NCI-H82 (cell line): ENCODE measurements around the gene EIF4G3.
A peak's percentile ranks its signal among the peaks of the same experiment; 100 is the strongest.
"Not testable (repeated sequence)": the region's sequence is repeated elsewhere in the genome, so short reads cannot be mapped to it uniquely, and the experiment has no call there.

Experiments used
- DNase-seq: peaks from one replicate; lab custom pipeline; 2025; lab: John Stamatoyannopoulos, UW

EIF4G3 gene

DNA sequence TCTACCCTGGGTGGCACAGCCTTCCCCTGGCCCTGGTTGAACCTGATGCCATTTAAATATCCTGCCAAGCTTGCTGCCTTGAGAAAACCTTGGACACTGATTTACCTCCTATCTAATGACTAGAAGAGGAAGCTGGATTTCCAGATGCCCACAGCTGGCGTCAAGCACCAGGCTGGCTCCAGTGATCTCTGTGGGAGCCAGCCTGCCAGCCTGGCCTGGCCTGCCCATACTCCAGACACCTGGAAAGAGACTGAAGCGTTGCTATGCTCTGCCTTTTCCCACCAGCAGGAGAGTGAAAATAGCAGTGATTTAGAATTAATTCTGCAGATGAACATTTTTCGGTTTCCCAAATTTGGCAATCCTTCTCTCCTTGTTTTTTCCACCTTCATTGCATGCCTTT lies 11.5 kb upstream of the EIF4G3 start:
- DNase-seq = no peak

DNA sequence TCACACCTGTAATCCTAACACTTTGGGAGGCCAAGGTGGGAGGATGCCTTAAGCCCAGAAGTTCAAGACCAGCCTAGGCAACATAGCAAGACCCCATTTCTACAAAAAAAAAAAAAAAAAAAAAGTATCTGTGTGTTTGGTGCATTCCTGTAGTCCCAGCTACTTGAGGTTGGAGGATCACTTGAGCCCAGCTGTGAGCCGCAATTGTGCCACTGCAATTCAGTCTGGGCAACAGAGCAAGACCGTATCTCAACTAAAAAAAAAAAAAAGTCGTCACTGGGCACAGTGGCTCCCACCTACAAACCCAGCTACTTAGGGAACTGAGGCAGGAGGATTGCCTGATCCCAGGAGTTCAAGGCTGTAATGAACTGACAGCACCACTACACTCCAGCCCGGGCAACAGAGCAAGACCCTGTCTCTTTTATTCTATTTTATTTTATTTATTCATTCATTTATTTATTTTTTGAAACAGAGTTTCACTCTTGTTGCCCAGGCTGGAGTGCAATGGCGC lies 8.6 kb upstream of the EIF4G3 start:
- DNase-seq = no peak

DNA sequence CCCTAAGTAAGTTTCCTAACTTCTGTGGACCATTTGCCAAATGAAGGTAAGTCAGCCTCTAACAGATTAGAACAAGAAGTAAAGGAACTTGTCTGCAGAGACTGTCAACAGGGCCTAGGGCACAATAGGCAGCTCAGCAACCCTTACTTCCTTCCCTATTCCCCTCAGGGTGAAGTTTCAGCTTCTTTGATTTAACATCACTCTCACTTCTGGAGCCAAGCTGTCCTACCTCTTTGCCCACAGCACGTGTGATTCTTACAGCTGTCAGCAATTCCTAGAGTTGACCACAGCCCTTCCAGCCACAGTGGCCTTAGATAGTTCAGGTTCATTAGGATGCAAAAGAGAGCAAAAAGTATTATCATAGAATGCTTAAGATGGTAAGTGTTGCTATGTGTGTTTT lies 7.6 kb upstream of the EIF4G3 start:
- no peak for DNase-seq

DNA sequence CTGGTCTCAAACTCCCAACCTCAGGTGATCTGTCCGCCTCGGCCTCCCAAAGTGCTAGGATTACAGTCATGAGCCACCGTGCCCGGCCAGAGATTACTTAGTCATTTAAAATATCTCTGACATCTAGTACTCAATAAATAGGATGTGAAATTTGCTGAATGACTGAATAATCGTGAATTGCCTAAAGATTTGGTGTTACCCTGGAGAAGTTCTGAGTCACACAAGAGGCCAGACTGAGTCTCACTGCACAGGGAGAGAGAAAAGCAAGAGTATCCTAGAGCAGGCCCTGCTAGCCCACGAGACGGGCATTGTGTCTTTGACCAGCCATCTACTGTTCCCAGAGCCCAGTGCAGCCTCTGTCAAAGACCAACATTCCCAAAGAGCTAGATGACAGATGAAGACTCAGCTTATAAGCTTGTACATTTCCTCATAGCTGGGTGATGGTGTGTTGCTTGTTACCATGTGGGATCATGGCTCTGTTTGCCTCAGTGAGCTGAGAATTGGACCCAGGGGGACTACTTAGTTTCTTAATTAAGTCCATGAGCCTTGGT lies 5.6 kb upstream of the EIF4G3 start:
- no peak for DNase-seq

DNA sequence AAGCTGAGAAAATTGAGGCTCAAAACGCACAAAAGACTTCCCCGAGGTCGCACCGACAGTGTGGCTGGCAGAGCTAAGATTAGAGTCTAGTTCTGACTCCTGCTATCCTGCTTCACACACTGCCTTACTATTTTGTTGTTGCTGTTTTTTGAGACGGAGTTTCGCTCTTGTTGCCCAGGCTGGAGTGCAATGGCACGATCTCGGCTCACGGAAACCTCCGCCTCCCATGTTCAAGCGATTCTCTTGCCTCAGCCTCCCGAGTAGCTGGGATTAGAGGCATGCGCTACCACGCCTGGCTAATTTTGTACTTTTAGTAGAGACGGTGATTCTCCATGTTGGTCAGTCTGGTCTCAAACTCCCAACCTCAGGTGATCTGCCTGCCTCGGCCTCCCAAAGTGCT lies 1.6 kb upstream of the EIF4G3 start:
- DNase-seq = not testable (repeated sequence)

DNA sequence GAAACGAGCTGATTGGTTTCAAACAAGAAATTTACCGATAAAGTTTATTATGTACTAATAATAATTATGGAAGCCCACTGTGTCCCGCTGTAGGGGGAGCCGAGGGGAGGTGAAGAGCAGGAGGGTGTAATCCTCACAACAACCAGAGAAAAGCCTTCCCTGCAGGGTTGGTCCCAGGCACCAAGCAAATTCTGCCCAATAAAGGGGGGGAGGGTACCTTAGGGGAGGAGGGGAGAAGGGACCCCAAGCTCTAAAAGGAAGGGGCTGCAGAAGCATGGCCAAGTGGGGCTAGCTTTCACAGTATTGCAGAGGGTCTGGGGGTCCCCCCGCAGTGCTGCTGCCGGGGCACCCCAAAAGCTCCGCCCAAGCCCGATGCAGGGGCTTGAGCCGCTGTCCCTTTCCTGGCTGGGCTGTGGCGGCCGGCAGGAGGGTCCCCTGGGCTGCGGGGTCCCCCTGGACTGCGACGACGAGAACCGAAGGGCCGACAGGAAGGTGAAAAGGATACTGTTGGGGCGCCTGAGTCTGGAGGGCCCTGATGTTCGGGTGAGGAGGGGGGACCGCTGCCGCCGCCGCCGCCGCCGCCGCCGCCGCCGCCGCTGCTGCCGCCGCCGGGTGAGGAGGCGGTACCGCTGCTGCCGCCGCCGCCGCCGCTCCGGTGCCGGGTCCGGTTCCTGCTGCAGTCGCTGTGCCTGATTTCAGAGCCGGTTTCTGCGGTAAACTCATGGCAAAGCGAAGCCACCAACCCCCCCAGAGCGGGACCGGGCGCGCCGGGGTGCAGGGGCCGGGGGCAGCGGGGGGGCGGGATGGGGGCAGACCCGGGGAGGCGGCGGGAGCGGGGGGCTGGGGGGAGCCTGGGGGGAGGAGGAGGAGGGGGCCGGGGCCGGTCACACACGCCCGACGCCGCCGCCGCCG lies 771 bp downstream of the EIF4G3 start:
- peak; percentile 82 for DNase-seq

DNA sequence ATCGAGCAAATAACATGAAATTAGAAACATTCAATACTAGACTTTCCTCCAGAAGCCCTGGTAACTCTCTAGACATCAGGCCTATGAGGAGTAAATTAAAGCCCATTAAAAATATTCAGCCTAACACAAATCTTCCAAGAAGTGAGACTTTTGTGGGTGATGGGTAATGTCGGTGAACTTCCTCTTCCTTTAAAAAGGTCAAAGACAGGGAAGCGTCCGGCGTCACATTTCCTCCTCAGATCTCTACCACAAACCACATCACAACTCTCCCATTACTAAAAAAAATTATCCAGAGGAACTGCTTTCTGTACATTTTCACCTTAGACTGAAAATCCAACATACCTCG lies 1.4 kb downstream of the EIF4G3 start:
- peak; percentile 52 for DNase-seq

DNA sequence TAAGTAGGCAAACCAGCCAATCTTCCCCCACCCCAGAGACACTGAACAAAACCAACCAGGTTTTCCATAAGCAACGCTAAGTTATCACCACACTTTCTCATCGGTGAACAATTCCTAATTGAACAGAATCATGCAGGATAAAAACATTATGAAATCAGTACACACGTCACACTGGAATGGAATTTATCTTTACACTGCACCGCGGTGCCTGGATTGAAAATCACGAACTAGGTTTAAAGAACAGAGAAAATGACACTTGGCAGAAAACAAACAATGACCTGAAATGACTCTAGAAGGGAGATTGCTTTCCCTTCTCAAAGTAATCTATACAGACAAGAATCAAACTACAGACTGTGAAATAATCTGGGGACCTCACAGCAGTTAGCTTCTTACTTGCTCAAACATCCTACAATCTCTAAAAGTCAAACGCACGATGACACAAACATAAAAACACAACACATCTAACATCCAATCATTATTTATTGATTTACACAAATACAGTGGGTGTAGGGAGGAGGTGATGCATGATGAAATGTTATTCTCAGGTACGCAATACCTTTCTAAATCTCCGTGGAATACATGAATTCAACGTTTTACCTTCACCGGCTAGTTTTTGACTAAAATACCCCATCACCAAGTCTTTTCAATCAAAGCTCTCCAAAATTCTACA lies 1.9 kb downstream of the EIF4G3 start:
- DNase-seq = peak; percentile 26

DNA sequence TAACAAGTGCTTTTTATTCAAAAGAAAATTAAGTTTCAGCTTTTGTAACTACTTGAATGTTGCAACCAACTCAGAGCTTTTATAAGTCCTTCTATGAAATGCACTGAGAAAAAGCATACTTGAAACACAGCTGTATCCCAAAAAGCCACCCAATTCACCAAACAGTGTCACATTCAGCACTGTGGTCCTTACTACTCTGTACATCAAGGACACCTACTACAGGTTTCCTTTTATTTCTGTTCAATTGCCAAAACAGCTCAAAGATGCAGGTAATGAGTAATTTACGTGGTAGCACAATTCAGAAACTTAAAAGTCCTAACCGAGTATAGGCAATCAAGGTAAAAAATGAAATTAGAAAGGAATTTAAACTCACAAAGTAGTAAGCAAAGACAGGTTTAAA lies 2.5 kb downstream of the EIF4G3 start:
- DNase-seq = no peak

DNA sequence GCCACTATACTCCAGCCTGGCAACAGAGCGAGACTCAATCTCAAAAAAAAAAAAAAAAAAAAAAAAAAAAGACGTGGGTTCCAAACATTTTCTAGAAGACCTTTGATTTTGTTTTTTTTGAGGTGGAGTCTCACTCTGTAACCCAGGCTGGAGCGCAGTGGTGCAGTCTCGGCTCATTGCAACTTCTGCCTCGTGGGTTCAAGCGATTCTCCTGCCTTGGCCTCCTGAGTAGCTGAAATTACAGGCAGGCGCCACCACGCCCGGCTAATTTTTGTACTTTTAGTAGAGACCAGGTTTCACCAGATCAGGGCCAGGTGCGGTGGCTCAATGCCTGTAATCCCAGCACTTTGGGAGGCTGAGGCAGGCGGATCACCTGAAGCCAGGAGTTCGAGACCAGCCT lies 3.6 kb downstream of the EIF4G3 start:
- DNase-seq = not testable (repeated sequence)

DNA sequence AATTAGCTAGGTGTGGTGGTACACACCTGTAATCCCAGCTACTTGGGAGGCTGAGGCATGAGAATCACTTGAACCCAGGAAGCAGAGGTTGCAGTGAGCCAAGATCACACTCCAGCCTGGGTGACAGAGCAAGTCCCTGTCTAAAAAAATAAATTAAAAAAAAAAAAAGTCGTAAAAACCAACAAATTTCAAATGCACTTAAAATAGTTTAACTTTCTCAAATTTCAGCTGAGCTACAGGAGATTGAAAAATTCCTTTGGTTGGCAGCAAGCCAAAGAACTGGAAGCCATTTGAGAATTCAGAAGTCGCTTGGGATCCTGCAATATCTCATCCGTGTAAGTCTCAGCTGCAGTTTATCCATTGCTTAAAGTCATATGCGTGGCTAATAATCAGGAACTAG lies 5.9 kb downstream of the EIF4G3 start:
- DNase-seq = not testable (repeated sequence)

DNA sequence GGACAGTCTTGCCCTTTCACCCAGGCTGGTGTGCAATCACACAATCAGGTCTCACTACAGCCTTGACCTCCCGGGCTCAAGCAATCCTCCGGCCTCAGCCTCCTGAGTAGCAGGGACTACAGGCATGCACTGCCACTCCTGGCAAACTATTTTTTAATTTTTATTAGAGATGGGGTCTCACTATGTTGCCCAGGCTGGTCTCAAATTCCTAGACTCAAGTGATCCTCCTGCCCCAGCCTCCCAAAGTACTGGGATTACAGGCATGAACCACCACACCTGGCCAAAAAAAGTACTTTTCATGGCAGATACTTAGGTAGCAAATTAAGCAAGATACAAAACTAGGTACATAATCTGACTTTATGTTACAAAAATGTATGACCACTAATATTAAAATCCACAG lies 8.3 kb downstream of the EIF4G3 start:
- DNase-seq = no peak

DNA sequence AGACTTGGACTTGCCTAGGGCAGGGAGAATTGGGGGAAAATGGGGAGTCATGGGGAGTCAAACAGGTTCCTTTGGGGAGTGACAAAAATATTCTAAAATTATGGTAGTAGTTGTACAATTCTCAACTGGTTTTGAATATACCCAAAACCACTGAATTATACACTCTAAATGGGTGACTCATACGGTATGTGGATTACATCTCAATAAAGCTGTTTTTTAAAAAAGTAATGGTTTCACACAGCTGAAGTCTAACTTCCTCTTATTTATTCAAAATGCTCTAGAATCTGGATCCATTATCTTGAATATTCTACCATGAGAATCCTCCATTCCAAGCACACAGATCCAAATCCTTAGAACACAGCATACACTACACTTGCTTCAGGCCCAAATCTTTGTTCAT lies 11.1 kb downstream of the EIF4G3 start:
- DNase-seq = no peak

DNA sequence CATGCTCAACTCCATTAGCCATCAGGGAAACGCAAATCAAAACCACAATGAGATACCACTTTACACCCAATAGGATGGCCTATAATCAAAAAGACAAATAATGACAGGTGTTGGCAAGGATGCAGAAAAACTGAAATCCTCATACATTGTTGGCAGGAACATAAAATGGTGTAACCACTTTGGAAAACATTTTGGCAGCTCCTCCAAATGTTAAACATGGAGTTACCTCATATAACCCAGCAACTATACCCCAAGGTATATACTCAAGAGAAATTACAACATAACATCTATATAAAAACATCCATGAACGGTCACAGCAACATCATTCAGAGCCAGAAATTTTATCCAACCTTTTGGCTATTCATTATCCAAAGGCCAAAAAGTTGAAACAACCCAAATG lies 11.6 kb downstream of the EIF4G3 start:
- DNase-seq = no peak

DNA sequence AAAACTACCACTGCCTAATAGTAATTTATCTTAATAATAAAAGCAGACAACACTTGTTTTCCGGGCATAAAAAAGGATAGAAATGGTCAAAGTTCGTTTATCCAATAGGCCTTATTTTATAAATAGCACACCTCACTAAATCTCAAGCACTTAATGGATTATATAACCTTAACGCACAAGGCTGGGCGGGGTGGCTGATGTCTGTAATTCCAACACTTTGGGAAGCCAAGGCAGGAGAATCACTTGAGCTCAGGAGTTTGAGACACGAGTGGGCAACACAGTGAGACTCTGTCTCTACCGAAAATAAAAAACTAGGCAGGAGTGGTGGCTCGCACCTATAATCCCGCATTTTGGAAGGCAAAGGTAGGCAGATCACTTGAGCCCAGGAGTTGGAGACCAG lies 12.4 kb downstream of the EIF4G3 start:
- peak; percentile 15 for DNase-seq

DNA sequence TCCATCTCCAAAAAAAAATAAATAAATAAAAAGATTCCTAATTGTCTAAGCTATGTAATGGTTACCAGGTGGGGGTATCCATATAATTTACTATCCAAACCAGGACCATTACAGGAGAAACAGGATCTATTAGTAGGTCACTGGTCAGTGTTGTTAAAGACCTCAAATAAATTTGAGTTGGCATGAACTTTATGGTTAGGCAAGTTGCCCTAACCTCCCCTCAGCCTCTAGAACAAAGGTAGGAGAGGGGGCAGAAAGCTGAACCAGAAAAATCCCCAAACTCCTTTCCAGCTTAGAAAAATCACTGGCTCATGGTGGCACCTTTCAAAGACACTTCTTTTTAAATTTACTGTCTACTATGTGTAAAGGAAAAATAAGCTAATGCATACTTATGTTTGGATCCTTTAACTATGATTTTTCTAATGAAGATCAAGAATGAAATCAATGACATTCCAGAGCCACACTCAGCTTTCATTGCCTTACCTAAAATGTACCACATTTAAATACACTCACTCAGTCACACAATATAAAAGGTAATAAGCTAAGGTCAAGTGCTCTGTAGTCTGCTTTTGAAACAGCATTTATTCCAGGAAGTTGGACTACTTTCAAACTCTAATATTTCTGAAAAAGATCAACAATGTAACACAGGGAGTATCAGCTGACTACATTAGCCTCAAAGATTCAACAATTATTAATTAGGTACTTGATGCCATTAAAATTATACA lies 13.8 kb downstream of the EIF4G3 start:
- no peak for DNase-seq

DNA sequence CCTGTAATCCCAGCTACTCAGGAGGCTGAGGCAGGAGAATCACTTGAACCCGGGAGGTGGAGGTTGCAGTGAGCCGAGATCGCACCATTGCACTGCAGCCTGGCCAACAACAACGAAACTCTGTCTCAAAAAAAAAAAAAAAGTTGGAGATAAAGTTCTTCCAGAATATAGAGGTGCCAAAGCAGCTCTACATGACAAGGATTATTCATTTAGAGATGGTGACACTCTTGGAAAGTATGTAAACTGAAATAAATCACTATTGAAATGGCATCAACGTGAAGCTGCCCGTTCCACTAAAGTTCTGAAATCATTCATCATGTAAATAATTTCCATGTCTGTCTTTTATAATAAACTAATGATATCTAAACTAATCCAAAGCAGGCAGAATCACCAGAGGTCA lies 14.9 kb downstream of the EIF4G3 start:
- DNase-seq = no peak

DNA sequence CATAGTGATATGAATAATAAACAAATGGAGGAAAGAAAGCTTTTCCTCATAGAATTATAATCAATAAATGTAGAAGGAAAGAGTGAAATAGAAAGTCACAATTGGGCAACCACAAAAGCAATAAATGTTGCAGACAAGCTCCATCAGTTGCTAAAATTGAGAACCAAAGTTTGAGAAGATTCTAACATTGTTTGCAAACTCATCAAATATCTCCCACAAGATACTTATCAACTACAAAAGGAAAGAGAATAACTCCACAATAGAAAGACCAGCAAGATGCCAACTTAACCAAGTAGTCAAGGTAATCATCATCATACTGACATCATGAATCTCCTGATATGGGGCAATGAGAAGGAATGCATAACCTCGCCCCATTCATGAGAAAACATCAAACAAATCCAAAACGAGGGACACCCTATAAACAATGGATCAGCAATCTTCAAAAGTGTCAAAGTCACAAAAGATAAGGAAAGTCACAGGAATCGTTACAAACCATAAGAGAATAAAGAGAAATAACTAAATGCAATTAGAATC lies 16.4 kb downstream of the EIF4G3 start:
- DNase-seq = no peak

DNA sequence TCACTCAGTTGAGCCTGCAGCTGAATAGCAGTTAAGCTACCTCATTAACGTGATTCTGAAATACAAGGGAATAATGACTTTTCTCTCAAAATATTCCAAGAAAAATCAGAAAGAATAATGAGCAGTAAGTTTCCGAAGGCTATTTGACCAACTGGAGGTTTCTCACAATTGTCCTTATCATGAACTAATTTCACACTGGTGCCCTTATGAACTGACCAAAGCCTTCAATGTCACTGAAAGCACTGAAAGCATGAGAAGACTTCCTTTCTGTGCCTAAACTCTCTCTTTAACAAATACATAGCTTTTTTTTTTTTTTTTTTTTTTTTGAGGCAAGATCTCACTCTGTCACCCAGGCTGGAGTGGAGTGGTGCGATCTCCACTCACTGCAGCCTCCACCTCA lies 18.8 kb downstream of the EIF4G3 start:
- DNase-seq = no peak

DNA sequence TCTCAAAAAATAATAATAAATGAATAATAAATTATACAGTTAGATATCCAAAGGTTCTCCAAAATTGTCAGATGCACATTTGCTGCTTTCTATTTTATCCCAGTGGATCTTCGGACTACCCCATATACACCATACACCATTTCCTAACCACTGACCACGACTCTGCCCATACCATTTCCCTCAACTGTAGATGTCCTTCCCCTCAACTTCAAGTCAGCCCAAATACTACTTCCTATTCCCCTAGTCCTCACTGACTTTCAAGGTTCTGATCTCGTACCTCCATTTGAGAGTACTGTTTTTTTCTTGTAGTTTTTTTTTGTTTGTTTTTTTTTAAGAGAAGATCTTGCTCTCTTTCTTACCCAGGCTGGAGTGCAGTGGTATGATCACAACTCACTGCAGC lies 19.6 kb downstream of the EIF4G3 start:
- no peak for DNase-seq

DNA sequence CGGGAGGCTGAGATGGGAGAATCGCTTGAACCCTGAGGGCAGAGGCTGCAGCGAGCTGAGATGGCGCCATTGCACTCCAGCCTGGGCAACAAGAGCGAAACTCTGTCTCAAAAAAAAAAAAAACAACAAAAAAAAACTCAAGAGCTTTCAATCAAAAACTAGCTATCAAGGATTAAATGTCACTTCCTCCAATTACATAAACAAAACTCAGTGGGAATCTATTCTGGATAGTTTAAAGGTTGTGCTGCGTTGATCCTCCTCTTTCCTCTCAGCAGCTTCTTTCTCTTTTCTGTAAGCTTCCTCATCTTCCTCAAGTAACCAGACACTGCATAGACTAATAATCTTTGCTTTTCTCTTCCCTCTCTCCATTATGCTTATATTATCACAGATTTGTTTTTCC lies 20.7 kb downstream of the EIF4G3 start:
- no peak for DNase-seq

DNA sequence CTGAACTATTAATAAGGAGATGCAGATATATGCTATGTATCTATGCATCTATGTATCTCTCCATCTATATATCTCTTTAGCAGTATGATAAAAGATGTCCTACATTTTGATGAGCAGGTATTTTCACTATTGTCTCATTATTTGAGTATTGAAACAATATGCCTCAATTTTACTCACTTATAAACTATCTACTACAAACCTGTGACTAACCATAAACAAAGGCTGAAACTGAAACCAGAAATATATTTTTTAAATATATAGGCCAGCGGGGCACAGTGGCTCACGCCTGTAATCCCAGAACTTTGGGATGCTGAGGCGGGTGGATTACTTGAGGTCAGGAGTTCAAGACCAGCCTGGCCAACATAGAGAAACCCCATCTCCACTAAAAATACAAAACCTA lies 22.0 kb downstream of the EIF4G3 start:
- no peak for DNase-seq
